AG09319 (cell line): ENCODE measurements around the gene PLK5.

ENCODE experiments used
- DNase-seq: peaks from one replicate; pipeline ENCODE4 v3.0.0-alpha.2; 2010; ENCODE audit warnings: low read depth; ENCODE audit errors: extremely low read depth
- TF ChIP-seq, protein P1 (sequence below): IDR thresholded peaks from 2 replicates; pipeline ENCODE4 v1.5.1; 2011; ENCODE audit warnings: low read depth, mild to moderate bottlenecking, inconsistent platforms, low read length, moderate library complexity

PLK5 gene

DNA sequence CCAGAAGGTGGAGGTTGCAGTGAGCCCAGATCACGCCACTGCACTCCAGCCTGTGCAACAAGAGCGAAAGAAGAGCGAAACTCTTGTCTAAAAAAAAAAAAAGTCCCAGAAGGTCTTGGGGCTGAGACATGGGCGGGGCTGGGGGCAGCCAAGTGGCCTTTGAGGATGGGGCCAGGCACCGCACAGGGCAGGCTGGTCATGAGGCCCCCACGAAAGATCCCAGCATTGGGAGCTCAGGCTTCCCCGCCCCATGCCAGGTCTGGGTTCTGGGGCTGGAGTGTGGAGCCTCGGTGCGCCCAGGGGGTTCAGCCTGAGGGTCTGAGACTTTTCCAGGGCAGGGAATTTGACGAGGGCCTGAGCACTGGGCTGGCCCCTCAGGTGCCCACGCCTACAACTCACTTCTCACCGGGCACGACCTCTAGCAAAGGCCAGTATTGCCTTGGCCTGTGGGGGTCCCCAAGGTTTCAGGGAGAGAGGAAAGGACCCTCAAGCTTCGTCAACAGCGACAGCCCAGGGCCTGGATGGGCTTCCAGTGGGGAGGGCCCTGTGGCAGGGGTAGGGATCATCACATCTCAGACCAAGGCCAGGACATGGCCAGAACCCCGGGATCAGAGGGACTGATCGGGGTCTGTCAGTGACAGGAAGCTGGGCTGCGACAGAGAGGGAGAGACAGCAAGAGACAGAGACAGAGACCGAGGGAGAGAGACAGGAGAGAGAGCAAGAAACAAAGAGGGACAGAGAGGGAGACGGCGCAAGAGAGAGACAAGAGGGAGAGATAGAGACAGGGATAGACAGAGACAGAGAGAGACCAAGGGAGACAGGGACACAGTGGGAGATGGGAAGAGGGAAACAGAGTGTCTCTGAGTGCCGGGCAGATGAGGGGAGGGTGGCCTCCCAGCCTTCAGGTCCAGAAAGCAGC lies 51.7 kb downstream of the PLK5 start:
- DNase-seq, result no peak
- TF ChIP-seq, protein P1, sequence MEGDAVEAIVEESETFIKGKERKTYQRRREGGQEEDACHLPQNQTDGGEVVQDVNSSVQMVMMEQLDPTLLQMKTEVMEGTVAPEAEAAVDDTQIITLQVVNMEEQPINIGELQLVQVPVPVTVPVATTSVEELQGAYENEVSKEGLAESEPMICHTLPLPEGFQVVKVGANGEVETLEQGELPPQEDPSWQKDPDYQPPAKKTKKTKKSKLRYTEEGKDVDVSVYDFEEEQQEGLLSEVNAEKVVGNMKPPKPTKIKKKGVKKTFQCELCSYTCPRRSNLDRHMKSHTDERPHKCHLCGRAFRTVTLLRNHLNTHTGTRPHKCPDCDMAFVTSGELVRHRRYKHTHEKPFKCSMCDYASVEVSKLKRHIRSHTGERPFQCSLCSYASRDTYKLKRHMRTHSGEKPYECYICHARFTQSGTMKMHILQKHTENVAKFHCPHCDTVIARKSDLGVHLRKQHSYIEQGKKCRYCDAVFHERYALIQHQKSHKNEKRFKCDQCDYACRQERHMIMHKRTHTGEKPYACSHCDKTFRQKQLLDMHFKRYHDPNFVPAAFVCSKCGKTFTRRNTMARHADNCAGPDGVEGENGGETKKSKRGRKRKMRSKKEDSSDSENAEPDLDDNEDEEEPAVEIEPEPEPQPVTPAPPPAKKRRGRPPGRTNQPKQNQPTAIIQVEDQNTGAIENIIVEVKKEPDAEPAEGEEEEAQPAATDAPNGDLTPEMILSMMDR, result no peak

DNA sequence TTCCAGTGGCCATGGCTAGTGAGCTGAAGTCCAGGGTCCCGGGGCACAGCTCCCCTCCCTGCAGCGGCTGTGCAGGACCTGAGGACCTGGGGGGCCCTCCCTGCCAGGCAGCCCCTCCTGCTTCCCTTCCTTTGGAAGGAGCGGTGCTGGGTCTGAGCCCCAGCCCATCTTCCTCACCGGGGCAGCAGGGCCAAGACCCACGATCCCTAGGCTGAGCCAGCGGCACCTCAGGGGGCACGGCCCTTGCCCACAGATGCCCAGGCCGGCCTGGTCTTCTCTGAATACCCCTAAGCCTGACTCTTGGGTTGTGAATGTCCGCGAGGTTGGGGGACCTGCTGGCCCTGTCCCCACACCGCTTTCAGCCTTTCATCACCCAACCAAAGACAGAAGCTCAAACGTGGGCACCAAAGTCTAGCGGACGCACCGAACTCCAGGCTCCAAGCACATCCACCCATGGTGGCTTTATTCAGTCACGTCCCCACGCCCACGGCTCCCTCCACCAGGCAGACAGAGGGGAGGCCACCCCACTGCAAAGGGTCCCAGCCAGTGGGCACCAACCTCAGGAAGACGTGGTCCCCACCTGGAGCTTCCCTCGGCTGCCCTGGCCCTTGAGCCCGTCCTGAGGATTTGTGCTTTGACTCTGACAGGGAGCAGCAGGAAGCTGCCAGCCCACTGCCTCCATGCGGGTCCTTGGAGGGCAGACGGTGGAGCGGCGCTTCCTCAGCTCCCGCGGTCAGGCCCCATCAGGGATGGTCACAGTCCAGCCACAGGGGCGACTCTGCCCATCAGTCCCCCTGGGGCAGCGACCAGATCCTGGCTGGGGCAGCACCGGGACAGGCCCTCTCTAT lies 52.6 kb downstream of the PLK5 start:
- TF ChIP-seq, protein P1, result no peak
- DNase-seq, result no peak

DNA sequence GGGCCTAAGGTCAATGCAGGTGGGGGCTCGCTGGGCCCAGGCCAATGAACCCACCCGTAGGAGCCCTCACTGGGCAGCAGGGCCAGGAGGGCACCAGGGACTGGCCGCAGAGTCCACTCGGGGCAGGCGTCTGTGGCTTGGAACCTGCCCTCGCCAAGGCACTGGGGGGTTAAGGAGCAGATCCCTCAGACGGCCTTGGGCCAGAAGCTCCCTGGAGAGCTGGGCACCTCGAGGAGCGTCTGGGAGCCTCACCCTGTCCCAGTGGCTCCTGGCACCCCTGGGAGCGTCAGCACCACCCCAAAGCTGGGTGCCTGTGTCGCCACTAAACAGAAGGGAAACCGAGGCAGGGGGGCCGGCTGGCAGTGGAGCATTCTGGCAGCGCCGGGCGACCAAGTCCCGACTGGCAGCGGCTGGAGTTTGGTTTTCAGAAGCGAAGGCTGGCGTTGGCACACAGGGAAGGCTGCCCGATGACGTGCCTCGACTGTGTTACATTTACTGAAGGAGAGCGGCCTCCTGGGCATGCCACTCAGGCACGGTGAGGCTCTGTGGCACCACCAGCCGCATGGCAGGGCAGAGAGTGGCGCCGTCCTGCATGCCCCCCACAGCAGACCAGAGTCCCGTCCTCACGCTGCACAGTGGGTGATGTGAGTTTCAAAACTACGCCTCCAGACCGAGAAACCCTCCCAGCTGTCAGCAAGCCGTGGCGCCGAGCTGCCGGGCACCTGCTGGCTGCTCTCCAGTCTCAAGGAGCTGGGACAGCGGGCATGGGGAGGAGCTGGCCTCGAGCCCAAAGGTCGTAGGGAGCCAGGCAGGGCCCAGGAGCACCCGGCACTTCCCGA lies 53.4 kb downstream of the PLK5 start:
- TF ChIP-seq, protein P1, result no peak
- DNase-seq, result no peak

DNA sequence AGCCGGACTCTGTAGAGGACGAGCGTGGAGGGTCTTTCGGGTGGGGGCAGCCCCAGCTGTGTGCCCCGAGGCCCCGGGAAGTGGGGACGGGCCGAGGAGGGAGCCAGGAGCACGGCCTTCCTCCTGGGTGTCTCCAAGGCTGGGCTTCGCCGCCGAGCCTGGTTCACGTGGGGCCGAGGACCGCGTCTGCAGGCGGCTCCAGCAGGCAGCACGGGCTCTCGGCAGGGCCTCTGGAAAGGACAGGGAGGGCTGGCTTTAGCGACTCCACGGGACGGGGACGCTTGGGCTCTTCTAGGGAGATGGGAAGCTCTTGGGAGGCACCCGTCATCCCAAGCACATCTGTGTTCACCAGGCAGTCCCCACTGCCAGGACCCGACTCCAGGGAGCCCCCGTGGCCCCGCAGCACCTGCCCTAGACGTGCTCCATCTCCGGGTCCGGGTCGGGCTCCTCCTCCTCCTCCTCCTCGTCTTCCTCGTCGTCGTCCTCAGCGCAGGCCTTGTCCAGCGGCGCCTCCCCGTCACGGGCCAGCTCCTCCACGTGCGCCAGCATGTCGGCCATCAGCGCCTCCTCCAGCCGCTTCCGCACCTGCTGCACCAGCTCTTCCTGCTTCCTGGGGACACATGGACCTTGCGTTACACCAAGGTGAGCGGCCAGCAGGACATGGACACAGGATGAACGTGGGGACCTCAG lies 54.2 kb downstream of the PLK5 start:
- DNase-seq, result no peak
- TF ChIP-seq, protein P1, result no peak

DNA sequence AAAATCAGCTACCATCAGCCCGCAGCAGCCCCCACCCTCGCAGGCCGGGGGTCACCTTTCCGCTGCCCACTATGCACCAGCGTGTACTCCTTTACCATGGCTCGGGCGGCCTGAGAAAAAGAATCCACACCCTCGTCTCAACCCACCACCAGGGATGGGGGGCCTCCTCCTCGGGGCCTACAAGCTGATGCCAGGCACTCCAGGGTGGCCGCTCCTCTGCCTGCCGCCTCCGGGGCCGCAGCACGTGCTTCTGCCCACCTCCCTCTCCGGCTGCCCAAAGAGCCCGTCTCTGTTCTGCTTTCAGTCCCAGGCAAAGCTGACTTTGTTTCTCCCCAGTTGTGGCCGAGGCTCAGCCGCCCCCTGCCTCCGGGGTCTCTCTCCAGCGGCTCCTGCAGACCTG lies 55.3 kb downstream of the PLK5 start:
- no peak for DNase-seq
- TF ChIP-seq, protein P1, result no peak

DNA sequence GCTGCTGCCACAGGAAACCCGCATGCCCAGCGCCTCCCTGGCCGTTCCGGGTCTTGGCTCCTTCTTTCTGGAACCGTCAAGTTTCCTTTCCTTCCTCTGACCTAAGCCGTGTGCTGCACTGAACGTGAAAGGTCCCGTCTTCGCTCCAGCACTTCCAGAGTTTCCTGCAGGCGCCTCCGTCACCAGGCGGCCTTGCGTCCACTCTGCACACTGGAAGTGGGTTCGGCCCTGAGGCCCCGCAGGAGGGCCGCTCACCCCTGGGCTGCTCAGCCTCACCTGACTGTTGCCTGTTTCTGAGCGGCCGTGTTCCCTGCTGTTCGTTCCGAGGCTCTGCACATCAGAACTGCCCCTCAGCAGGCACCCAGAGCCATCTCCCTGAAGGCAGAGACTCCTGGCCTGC lies 56.5 kb downstream of the PLK5 start:
- TF ChIP-seq, protein P1, result no peak
- no peak for DNase-seq
